Endothelial cell of umbilical vein (primary cell): Measurements from ENCODE around the gene PDLIM5. TPM values are rescaled to one million over a fixed set of nuclear protein-coding genes. Genes with fewer than 3 reads are reported as not detected.

Experiments
- BruUV-seq: library from RNA; stranded (reverse); fragments of 400-500 nt; replicated peaks from 2 replicates; lab custom pipeline; 2021; lab: Mats Ljungman, UMichigan
- CTCF ChIA-PET: fragments of 300-600, 350-600 bp; sonication (Branson Sonifier 250); formaldehyde crosslinking; loops from one replicate; lab custom pipeline; 2021; ENCODE audit warnings: antibody characterized with exemption, inconsistent platforms; lab: Charles Lee
- POLR2A ChIA-PET: fragments of 300-600, 350-600 bp; sonication (Branson Sonifier 250); formaldehyde crosslinking; loops from one replicate; lab custom pipeline; 2021; ENCODE audit warnings: antibody characterized with exemption, inconsistent platforms; lab: Charles Lee
- DNase-seq: peaks from one replicate; pipeline ENCODE4 v3.0.0-alpha.2; 2011; ENCODE audit warnings: low read depth, low spot score
- FAIRE-seq: peaks from 2 replicates; lab custom pipeline; 2011; peaks lifted over from hg19 to GRCh38; lab: Jason Lieb, UNC
- H2AFZ ChIP-seq: 2 replicates; pipeline ENCODE4 v1.6.0; 2012; ENCODE audit warnings: low read depth, low read length, control low read depth, inconsistent platforms
- H3K27ac ChIP-seq: 2 replicates; pipeline ENCODE4 v1.5.1; 2011; ENCODE audit warnings: low read depth, mild to moderate bottlenecking, control low read depth, low read length, moderate library complexity; ENCODE audit not compliant: insufficient read depth
- H3K27me3 ChIP-seq, 2 experiments: 2 replicates each; pipeline versions ENCODE4 v1.6.0 to v1.6.1; 2011; ENCODE audit warnings: low read length in 2 of 2, mixed read lengths in 1 of 2; ENCODE audit not compliant: control insufficient read depth in 2 of 2, insufficient read depth in 2 of 2
- H3K36me3 ChIP-seq, 2 experiments: 2 replicates in 1 of 2; 3 replicates in 1 of 2; pipeline ENCODE4 v1.5.1; 2011; ENCODE audit warnings: low read length in 2 of 2, mild to moderate bottlenecking in 1 of 2, moderate library complexity in 1 of 2; ENCODE audit not compliant: control insufficient read depth in 2 of 2, insufficient read depth in 2 of 2; ENCODE audit errors: extremely low read depth in 1 of 2
- H3K4me1 ChIP-seq: 3 replicates; pipeline ENCODE4 v1.5.1; 2011; ENCODE audit warnings: mild to moderate bottlenecking, low read length; ENCODE audit not compliant: control insufficient read depth, insufficient read depth; ENCODE audit errors: extremely low read depth
- H3K4me2 ChIP-seq: 2 replicates; pipeline ENCODE4 v1.6.1; 2011; ENCODE audit warnings: low read length, control low read depth, mixed read lengths; ENCODE audit not compliant: insufficient read depth
- H3K4me3 ChIP-seq, 3 experiments: fragments of 200-600 bp in 1 of 3; sonication (generic), shearing (Covaris generic) in 1 of 3; replicated peaks in 1 of 3; 2 replicates each; pipeline ENCODE4 v1.5.1; 2011 to 2016; ENCODE audit warnings: control low read depth in 3 of 3, low read length in 3 of 3, mild to moderate bottlenecking in 2 of 3, inconsistent platforms in 1 of 3, low read depth in 1 of 3, moderate library complexity in 1 of 3; ENCODE audit not compliant: insufficient read depth in 1 of 3
- H3K79me2 ChIP-seq: 2 replicates; pipeline ENCODE4 v1.6.0; 2012; ENCODE audit warnings: low read length, inconsistent platforms; ENCODE audit not compliant: control insufficient read depth, insufficient read depth
- H3K9ac ChIP-seq: replicated peaks from 2 replicates; pipeline ENCODE3; 2011; ENCODE audit warnings: low read length, control low read depth; ENCODE audit not compliant: insufficient read depth; ENCODE audit errors: extremely low read depth
- H3K9me1 ChIP-seq: replicated peaks from 3 replicates; pipeline ENCODE4 v1.6.0; 2011; ENCODE audit warnings: mild to moderate bottlenecking, low read length; ENCODE audit not compliant: control insufficient read depth, insufficient read depth; ENCODE audit errors: extremely low read depth
- H3K9me3 ChIP-seq: replicated peaks from 2 replicates; pipeline ENCODE4 v1.5.1; 2012; ENCODE audit warnings: low read length, inconsistent platforms; ENCODE audit not compliant: control insufficient read depth, insufficient read depth
- H4K20me1 ChIP-seq: replicated peaks from 2 replicates; pipeline ENCODE3; 2011; ENCODE audit warnings: mild to moderate bottlenecking, low read length; ENCODE audit not compliant: control insufficient read depth, insufficient read depth; ENCODE audit errors: extremely low read depth
- CTCF ChIP-seq, 2 donors: IDR thresholded peaks; 1 replicate in 1 of 2; 2 replicates in 1 of 2; pipeline ENCODE4 v1.5.1; 2011; ENCODE audit warnings: low read length in 2 of 2, mild to moderate bottlenecking in 2 of 2, moderate library complexity in 2 of 2, control low read depth in 1 of 2, inconsistent platforms in 1 of 2, low read depth in 1 of 2; ENCODE audit not compliant: insufficient read depth in 1 of 2; ENCODE audit errors: extremely low read depth in 1 of 2
- FOS ChIP-seq: IDR thresholded peaks from 2 replicates; pipeline ENCODE4 v1.6.1; 2011; ENCODE audit warnings: mild to moderate bottlenecking, low read length, moderate library complexity, borderline replicate concordance; ENCODE audit not compliant: insufficient read depth
- GATA2 ChIP-seq: IDR thresholded peaks from 2 replicates; pipeline ENCODE4 v1.7.0; 2011; ENCODE audit warnings: low read depth, mild to moderate bottlenecking, moderate library complexity, mixed read lengths, low read length; ENCODE audit not compliant: insufficient read length, insufficient read depth
- JUN ChIP-seq: IDR thresholded peaks from 2 replicates; pipeline ENCODE4 v1.6.1; 2011; ENCODE audit warnings: borderline replicate concordance, low read depth; ENCODE audit not compliant: insufficient read length, insufficient read depth
- POLR2AphosphoS5 ChIP-seq: IDR thresholded peaks from 2 replicates; pipeline ENCODE4 v1.6.1; 2012; ENCODE audit warnings: low read depth, mild to moderate bottlenecking, control low read depth, low read length, moderate library complexity; ENCODE audit not compliant: insufficient read depth
- dilution Hi-C: fragments of 300-500 bp; cut with MboI; formaldehyde crosslinking; loops from one replicate; pipeline ENCODE4 v1.15.0; 2019; ENCODE audit warnings: low sequenced_read_pairs; ENCODE audit not compliant: extremely low pct_ligation_motif_present
- intact Hi-C: fragments of 100-400 bp; cut with micrococcal nuclease; formaldehyde crosslinking; loops from one replicate; pipeline ENCODE4 v1.10.0; 2022
- polyA plus RNA-seq, 4 experiments: library from polyadenylated mRNA; depleted of rRNA in 3 of 4; stranded (reverse) in 3 of 4; unstranded in 1 of 4; fragments of >200 nt; gene quantifications; 2 replicates each; pipeline versions ENCODE4 v1.2.1 to v1.2.3, GENCODE V29; 2011 to 2012; ENCODE audit warnings: missing spikeins in 1 of 4
- total RNA-seq: library from RNA; stranded (reverse); gene quantifications from 2 replicates; pipeline ENCODE4 v1.2.3, GENCODE V29; 2021

Gene PDLIM5
- total and polyA plus RNA-seq, 2 donors (not counting 3 experiments of a cell fraction or from before 2014, with no cell fraction given) = 243 to 310 TPM

- POLR2A ChIA-PET = no interaction called here
- BruUV-seq = no TSS peak
- H3K27ac ChIP-seq = peak overlapping the region; percentile 50
- H3K79me2 ChIP-seq = peaks cover 83% of the 10 kb centered on the region
- TF ChIP-seq GATA2 (peak; percentile 61), FOS (peak; percentile 8), JUN (peak; percentile 46), CTCF (IDR thresholded peaks at IDR 0.05; ENCODE audit: extremely low read depth in 1 of 2, insufficient read depth in 1 of 2, low read depth in 1 of 2, low read length in 2 of 2) (no peak), POLR2AphosphoS5 (peak; percentile 73)
- peak overlapping the region; percentile 31 for H3K4me2 ChIP-seq
- H4K20me1 ChIP-seq = peaks cover 5% of the 10 kb centered on the region
- no peak overlapping the region for H3K4me3 ChIP-seq
- dilution Hi-C loops = no loop called here
- FAIRE-seq = peak; percentile 74
- H2AFZ ChIP-seq = no peak overlapping the region
- peaks cover 65% of the 10 kb centered on the region for H3K4me1 ChIP-seq
- no peaks in the 10 kb centered on the region for H3K27me3 ChIP-seq
- CTCF ChIA-PET = interaction anchor here (1.3 to 1.8 kb wide), 2 partner anchors 9 to 79 kb away, joined by 5 to 8 read pairs; no protein-coding TSS in a partner anchor
- peaks cover 0 to 13% of the 10 kb centered on the region in 2 experiments for H3K36me3 ChIP-seq
- peak; percentile 82 for DNase-seq
- H3K9me1 ChIP-seq = peaks cover 3% of the 10 kb centered on the region
- intact Hi-C loops = loop anchor here (1.0 to 2.0 kb wide), 3 partner anchors 14 to 59 kb away; no protein-coding TSS in a partner anchor
- H3K9ac ChIP-seq = no peak overlapping the region
- no peaks in the 10 kb centered on the region for H3K9me3 ChIP-seq
Measured at GRCh38 chr4:94486372-94486801, 34.6 kb downstream of the PDLIM5 start.
